ENCODE data around the gene EXOC1. TPM values are rescaled to one million over a fixed set of nuclear protein-coding genes. Genes with fewer than 3 reads are reported as not detected.

EXOC1 gene, protein sequence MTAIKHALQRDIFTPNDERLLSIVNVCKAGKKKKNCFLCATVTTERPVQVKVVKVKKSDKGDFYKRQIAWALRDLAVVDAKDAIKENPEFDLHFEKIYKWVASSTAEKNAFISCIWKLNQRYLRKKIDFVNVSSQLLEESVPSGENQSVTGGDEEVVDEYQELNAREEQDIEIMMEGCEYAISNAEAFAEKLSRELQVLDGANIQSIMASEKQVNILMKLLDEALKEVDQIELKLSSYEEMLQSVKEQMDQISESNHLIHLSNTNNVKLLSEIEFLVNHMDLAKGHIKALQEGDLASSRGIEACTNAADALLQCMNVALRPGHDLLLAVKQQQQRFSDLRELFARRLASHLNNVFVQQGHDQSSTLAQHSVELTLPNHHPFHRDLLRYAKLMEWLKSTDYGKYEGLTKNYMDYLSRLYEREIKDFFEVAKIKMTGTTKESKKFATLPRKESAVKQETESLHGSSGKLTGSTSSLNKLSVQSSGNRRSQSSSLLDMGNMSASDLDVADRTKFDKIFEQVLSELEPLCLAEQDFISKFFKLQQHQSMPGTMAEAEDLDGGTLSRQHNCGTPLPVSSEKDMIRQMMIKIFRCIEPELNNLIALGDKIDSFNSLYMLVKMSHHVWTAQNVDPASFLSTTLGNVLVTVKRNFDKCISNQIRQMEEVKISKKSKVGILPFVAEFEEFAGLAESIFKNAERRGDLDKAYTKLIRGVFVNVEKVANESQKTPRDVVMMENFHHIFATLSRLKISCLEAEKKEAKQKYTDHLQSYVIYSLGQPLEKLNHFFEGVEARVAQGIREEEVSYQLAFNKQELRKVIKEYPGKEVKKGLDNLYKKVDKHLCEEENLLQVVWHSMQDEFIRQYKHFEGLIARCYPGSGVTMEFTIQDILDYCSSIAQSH
- 22.2 and 30.3 TPM in 2 replicates for total RNA-seq (2014; rRNA removed; shearing (Covaris generic))
- polyA plus RNA-seq (2016; fragmentation: Nextera tagmentation; extraction: Ambion mirVana): 11.1 and 13.4 TPM in 2 replicates
- long read RNA-seq, partial matches to known transcripts: 8 of 12 reads
- long read RNA-seq, other reads (novel, unspliced or antisense): 2 of 12 reads

DNA sequence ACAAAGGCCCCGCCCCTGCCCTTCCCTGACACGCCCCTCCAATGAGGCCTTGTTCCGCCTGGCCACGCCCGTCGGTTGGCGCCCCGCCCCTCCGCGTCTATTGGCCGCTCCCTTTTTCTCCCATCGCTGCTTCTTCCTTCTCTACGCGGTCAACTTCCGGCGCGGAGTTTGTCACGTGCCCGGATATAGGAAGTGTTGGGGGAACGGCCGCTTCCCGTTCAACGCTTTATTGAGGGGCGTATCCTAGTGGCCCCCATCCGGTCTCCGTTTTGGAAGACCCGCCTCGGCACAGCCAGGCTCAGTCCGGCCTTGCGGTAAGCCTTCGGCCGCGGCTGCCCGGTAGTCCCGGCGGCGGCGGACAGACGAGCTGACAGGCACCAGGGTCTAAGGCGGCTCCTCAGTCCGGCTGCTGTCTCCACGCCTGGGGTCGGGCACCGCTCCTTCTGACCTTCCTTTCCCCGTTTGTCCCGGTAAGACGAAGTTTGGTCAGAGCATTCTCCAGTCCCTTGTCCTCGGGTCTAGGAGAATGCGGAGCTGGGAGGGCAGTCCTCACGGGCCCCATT, at the start of gene EXOC1:
EXOC1 (plus strand) TSS at position 165 of the 563 bp plus-strand sequence. CDS start 4,676 bp downstream, outside the sequence.
- H3K9me3 Mint-ChIP-seq: no peaks in the 10 kb centered on the region; the same call in 2 of the 3 replicates
- Histone ChIP-seq H4K20me1 (replicated peaks; ENCODE audit: insufficient read depth) (no peaks in the 10 kb centered on the region), H3K79me2 (replicated peaks; ENCODE audit: insufficient read depth) (peaks cover 7% of the 10 kb centered on the region), H3K4me3 (peak within 1 kb of the TSS; percentile 86), H3K27ac (ENCODE audit: low read depth) (no peak within 1 kb of the TSS), H3K9me2 (ENCODE audit: insufficient read depth) (peaks cover 5% of the 10 kb centered on the region), H3K27me3 (ENCODE audit: insufficient read depth) (no peaks in the 10 kb centered on the region), H3K36me3 (ENCODE audit: insufficient read depth) (no peaks in the 10 kb centered on the region), H2AFZ (peak within 1 kb of the TSS; percentile 89), H3K4me1 (ENCODE audit: insufficient read depth) (peaks cover 4% of the 10 kb centered on the region; the same call in 1 of the 2 replicates), H3F3A (replicated peaks; ENCODE audit: low read depth) (no peaks in the 10 kb centered on the region), H3K4me2 (peak within 1 kb of the TSS; percentile 82)
- H3K4me1 Mint-ChIP-seq: peaks cover 13% of the 10 kb centered on the region
- peak; percentile 99 for DNase-seq (ENCODE audit: low spot score)
- peak; percentile 96 for ATAC-seq
- H3K27ac Mint-ChIP-seq: peak within 1 kb of the TSS; percentile 89
- peaks cover 4% of the 10 kb centered on the region; the same call in 1 of the 3 replicates for H3K36me3 Mint-ChIP-seq (ENCODE audit: low read depth)
- peaks cover 2% of the 10 kb centered on the region for H3K27me3 Mint-ChIP-seq (ENCODE audit: insufficient read depth, low read depth, poor library complexity)
- H3K4me3 Mint-ChIP-seq: no peak within 1 kb of the TSS
- no peak for TF ChIP-seq ZNF331 (CRISPR knock-in tag; IDR thresholded peaks at IDR 0.05; ENCODE audit: low read depth)
- TF ChIP-seq EZH2phosphoT487 (IDR thresholded peaks at IDR 0.05; ENCODE audit: unreplicated experiment): no peak
- TF ChIP-seq CTCF (conservative IDR thresholded peaks at IDR 0.05; ENCODE audit: low read depth in 2 of 2): 0 out of 4 replicates have a peak, but pooled peaks of 1 of the 2 experiments have one; percentile 1
- TF ChIP-seq ZNF114 (CRISPR knock-in tag; IDR thresholded peaks at IDR 0.05): no peak
- TF ChIP-seq, protein P1, sequence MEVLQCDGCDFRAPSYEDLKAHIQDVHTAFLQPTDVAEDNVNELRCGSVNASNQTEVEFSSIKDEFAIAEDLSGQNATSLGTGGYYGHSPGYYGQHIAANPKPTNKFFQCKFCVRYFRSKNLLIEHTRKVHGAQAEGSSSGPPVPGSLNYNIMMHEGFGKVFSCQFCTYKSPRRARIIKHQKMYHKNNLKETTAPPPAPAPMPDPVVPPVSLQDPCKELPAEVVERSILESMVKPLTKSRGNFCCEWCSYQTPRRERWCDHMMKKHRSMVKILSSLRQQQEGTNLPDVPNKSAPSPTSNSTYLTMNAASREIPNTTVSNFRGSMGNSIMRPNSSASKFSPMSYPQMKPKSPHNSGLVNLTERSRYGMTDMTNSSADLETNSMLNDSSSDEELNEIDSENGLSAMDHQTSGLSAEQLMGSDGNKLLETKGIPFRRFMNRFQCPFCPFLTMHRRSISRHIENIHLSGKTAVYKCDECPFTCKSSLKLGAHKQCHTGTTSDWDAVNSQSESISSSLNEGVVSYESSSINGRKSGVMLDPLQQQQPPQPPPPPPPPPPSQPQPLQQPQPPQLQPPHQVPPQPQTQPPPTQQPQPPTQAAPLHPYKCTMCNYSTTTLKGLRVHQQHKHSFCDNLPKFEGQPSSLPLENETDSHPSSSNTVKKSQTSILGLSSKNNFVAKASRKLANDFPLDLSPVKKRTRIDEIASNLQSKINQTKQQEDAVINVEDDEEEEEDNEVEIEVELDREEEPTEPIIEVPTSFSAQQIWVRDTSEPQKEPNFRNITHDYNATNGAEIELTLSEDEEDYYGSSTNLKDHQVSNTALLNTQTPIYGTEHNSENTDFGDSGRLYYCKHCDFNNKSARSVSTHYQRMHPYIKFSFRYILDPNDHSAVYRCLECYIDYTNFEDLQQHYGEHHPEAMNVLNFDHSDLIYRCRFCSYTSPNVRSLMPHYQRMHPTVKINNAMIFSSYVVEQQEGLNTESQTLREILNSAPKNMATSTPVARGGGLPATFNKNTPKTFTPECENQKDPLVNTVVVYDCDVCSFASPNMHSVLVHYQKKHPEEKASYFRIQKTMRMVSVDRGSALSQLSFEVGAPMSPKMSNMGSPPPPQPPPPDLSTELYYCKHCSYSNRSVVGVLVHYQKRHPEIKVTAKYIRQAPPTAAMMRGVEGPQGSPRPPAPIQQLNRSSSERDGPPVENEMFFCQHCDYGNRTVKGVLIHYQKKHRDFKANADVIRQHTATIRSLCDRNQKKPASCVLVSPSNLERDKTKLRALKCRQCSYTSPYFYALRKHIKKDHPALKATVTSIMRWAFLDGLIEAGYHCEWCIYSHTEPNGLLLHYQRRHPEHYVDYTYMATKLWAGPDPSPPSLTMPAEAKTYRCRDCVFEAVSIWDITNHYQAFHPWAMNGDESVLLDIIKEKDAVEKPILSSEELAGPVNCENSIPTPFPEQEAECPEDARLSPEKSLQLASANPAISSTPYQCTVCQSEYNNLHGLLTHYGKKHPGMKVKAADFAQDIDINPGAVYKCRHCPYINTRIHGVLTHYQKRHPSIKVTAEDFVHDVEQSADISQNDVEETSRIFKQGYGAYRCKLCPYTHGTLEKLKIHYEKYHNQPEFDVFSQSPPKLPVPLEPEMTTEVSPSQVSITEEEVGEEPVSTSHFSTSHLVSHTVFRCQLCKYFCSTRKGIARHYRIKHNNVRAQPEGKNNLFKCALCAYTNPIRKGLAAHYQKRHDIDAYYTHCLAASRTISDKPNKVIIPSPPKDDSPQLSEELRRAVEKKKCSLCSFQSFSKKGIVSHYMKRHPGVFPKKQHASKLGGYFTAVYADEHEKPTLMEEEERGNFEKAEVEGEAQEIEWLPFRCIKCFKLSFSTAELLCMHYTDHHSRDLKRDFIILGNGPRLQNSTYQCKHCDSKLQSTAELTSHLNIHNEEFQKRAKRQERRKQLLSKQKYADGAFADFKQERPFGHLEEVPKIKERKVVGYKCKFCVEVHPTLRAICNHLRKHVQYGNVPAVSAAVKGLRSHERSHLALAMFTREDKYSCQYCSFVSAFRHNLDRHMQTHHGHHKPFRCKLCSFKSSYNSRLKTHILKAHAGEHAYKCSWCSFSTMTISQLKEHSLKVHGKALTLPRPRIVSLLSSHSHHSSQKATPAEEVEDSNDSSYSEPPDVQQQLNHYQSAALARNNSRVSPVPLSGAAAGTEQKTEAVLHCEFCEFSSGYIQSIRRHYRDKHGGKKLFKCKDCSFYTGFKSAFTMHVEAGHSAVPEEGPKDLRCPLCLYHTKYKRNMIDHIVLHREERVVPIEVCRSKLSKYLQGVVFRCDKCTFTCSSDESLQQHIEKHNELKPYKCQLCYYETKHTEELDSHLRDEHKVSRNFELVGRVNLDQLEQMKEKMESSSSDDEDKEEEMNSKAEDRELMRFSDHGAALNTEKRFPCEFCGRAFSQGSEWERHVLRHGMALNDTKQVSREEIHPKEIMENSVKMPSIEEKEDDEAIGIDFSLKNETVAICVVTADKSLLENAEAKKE (CRISPR knock-in tag; IDR thresholded peaks at IDR 0.05): no peak
- peak; percentile 58 for TF ChIP-seq POLR2AphosphoS5 (IDR thresholded peaks at IDR 0.05; ENCODE audit: low read depth)
- TF ChIP-seq, protein P2, sequence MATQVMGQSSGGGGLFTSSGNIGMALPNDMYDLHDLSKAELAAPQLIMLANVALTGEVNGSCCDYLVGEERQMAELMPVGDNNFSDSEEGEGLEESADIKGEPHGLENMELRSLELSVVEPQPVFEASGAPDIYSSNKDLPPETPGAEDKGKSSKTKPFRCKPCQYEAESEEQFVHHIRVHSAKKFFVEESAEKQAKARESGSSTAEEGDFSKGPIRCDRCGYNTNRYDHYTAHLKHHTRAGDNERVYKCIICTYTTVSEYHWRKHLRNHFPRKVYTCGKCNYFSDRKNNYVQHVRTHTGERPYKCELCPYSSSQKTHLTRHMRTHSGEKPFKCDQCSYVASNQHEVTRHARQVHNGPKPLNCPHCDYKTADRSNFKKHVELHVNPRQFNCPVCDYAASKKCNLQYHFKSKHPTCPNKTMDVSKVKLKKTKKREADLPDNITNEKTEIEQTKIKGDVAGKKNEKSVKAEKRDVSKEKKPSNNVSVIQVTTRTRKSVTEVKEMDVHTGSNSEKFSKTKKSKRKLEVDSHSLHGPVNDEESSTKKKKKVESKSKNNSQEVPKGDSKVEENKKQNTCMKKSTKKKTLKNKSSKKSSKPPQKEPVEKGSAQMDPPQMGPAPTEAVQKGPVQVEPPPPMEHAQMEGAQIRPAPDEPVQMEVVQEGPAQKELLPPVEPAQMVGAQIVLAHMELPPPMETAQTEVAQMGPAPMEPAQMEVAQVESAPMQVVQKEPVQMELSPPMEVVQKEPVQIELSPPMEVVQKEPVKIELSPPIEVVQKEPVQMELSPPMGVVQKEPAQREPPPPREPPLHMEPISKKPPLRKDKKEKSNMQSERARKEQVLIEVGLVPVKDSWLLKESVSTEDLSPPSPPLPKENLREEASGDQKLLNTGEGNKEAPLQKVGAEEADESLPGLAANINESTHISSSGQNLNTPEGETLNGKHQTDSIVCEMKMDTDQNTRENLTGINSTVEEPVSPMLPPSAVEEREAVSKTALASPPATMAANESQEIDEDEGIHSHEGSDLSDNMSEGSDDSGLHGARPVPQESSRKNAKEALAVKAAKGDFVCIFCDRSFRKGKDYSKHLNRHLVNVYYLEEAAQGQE (IDR thresholded peaks at IDR 0.05; ENCODE audit: unreplicated experiment): no peak
- peak; percentile 78 for TF ChIP-seq ETS1 (IDR thresholded peaks at IDR 0.05)
- no peak for TF ChIP-seq STAT1 (IDR thresholded peaks at IDR 0.05; ENCODE audit: unreplicated experiment)
